T-helper 17 cell (primary cell): ENCODE results near the gene SPG11. TPM values are rescaled to one million over a fixed set of nuclear protein-coding genes. Genes with fewer than 3 reads are reported as not detected.
A peak's percentile ranks its signal among the peaks of the same experiment; 100 is the strongest.
"Not testable (repeated sequence)": the region's sequence is repeated elsewhere in the genome, so short reads cannot be mapped to it uniquely, and the experiment has no call there.

Experiments used
- ATAC-seq: fragments of 150-1000 bp; cut with Tn5 transposase; 2 replicates; pipeline ENCODE4 v1.10.0; 2021; ENCODE audit warnings: mild to moderate bottlenecking, moderate library complexity
- DNase-seq, 3 donors: peaks; one replicate each; pipeline versions ENCODE4 v3.0.0 to v3.0.0-alpha.2; 2020 to 2021
- H3K9me3 ChIP-seq: one replicate; pipeline ENCODE4 v1.7.0; 2013; ENCODE audit warnings: low read length, mild to moderate bottlenecking; ENCODE audit not compliant: control insufficient read depth, poor library complexity, severe bottlenecking
- H3K27ac Mint-ChIP-seq: one replicate; pipeline ENCODE4 v1.8.0; 2022; ENCODE audit warnings: mild to moderate bottlenecking, moderate library complexity, mixed read lengths
- H3K27me3 Mint-ChIP-seq: one replicate; pipeline ENCODE4 v1.8.0; 2022; ENCODE audit warnings: mixed read lengths
- H3K36me3 Mint-ChIP-seq: one replicate; pipeline ENCODE4 v1.8.0; 2022; ENCODE audit warnings: low read depth, mixed read lengths
- H3K4me1 Mint-ChIP-seq: one replicate; pipeline ENCODE4 v1.8.0; 2022; ENCODE audit warnings: mild to moderate bottlenecking, mixed read lengths
- H3K4me3 Mint-ChIP-seq: one replicate; pipeline ENCODE4 v1.8.0; 2022; ENCODE audit warnings: mild to moderate bottlenecking, moderate library complexity, mixed read lengths
- total RNA-seq, 4 donors: library from RNA in 2 of 4; stranded (reverse) in 2 of 4; gene quantifications; one replicate each; pipeline ENCODE4 v1.2.3 and lab custom pipeline; 2022 to 2026

SPG11 gene
- total RNA-seq (10 to 100 TPM; 71.0 to 76.4 TPM), total RNA-seq (lab: John Stamatoyannopoulos, UW) (139 to 154 reads per million in 2 donors)

DNA sequence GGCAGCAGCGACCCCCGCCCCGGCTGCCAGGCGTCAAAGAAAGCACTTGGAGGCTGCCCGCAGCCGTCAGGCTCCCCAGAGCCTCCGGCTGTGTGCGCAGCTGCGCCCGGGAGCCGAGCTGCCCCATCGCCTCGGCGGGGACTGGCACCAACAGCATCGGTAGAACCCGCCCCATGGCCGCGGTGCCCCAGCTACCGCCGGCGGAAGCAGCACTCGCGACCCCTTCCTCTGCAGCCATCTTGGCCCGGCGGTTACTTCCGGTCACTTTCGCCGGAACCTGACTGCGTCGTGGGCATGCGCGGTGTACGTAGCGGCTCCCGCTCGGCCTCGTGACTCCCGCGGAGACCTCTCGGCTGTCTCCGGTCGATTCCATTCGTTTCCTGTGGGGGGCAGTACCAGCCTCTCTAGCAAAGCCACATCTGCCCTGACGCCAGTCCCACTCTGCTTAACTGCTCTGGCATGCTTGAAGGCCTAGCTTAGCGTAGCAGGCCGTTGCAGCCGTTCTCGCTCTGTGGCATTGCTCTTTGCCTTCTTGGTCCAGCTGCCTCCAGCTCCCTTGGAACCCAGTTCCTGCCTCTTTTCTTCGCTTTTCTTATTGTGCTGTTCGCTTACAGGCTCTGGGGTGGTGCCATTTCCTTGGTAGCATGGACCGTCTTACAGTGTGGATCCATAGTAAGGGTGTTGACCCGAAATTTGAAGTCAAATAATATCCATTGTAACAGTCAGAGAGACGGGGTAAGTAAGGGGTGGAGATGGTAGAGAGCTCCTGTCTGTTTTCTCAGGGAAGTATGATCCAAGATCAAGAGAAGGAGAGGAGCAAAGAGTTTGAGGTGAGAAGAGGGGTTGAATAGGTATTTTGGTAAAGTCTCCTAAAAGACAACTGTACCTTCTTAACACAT is at the start of gene SPG11:
Gene SPG11 (minus strand): TSS at position 253 of the 899 bp plus-strand sequence. CDS start 15 bp downstream, at position 238.
- Mint-ChIP-seq H3K27me3 (no peaks in the 10 kb centered on the region), H3K27ac (peak within 1 kb of the TSS; percentile 99), H3K36me3 (peaks cover 2% of the 10 kb centered on the region), H3K4me1 (peaks cover 54% of the 10 kb centered on the region), H3K4me3 (peak within 1 kb of the TSS; percentile 95)
- H3K9me3 ChIP-seq = no peaks in the 10 kb centered on the region
- peak; percentile 84 for ATAC-seq
- peak; percentile 82 to 91 (median 89) for DNase-seq

DNA sequence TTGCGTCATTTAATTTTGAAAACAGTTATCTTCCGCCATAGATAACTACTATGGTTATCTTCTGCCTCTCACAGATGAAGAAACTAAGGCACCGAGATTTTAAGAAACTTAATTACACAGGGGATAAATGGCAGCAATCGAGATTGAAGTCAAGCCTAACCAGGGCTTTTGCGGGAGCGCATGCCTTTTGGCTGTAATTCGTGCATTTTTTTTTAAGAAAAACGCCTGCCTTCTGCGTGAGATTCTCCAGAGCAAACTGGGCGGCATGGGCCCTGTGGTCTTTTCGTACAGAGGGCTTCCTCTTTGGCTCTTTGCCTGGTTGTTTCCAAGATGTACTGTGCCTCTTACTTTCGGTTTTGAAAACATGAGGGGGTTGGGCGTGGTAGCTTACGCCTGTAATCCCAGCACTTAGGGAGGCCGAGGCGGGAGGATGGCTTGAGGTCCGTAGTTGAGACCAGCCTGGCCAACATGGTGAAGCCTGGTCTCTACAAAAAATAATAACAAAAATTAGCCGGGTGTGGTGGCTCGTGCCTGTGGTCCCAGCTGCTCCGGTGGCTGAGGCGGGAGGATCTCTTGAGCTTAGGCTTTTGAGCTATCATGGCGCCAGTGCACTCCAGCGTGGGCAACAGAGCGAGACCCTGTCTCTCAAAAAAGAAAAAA is 49.0 kb upstream of the SPG11 start:
- peak; percentile 22 to 40 (median 40) for DNase-seq
- Mint-ChIP-seq H3K4me1 (peaks cover 61% of the 10 kb centered on the region), H3K27me3 (no peaks in the 10 kb centered on the region), H3K36me3 (peaks cover 33% of the 10 kb centered on the region), H3K4me3 (peak overlapping the region; percentile 98), H3K27ac (peak overlapping the region; percentile 100)
- peak; percentile 29 for ATAC-seq
- H3K9me3 ChIP-seq = no peaks in the 10 kb centered on the region

DNA sequence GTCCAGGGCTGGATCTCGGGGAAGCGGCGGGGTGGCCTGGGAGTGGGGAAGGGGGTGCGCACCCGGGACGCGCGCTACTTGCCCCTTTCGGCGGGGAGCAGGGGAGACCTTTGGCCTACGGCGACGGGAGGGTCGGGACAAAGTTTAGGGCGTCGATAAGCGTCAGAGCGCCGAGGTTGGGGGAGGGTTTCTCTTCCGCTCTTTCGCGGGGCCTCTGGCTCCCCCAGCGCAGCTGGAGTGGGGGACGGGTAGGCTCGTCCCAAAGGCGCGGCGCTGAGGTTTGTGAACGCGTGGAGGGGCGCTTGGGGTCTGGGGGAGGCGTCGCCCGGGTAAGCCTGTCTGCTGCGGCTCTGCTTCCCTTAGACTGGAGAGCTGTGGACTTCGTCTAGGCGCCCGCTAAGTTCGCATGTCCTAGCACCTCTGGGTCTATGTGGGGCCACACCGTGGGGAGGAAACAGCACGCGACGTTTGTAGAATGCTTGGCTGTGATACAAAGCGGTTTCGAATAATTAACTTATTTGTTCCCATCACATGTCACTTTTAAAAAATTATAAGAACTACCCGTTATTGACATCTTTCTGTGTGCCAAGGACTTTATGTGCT is 48.4 kb upstream of the SPG11 start:
- Mint-ChIP-seq H3K27ac (peak overlapping the region; percentile 100), H3K27me3 (no peaks in the 10 kb centered on the region), H3K4me1 (peaks cover 56% of the 10 kb centered on the region), H3K36me3 (peaks cover 32% of the 10 kb centered on the region), H3K4me3 (peak overlapping the region; percentile 98)
- DNase-seq = peak; percentile 43 to 53 (median 49)
- ATAC-seq = peak; percentile 13
- no peaks in the 10 kb centered on the region for H3K9me3 ChIP-seq

DNA sequence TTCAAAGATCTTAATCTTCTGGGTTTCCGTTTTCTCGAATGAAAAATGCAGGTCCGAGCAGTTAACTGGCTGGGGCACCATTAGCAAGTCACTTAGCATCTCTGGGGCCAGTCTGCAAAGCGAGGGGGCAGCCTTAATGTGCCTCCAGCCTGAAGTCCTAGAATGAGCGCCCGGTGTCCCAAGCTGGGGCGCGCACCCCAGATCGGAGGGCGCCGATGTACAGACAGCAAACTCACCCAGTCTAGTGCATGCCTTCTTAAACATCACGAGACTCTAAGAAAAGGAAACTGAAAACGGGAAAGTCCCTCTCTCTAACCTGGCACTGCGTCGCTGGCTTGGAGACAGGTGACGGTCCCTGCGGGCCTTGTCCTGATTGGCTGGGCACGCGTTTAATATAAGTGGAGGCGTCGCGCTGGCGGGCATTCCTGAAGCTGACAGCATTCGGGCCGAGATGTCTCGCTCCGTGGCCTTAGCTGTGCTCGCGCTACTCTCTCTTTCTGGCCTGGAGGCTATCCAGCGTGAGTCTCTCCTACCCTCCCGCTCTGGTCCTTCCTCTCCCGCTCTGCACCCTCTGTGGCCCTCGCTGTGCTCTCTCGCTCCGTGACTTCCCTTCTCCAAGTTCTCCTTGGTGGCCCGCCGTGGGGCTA is 47.8 kb upstream of the SPG11 start, which contains the start of the genes B2M and PATL2:
Gene B2M (plus strand): TSS at position 422 of the 647 bp plus-strand sequence. CDS start 30 bp downstream, at position 452.
Gene PATL2 (minus strand): TSS at position 228 of the 647 bp plus-strand sequence. CDS start 34,833 bp downstream, outside the sequence.
- Mint-ChIP-seq H3K4me1 (peaks cover 50% of the 10 kb centered on the region), H3K27ac (peak within 1 kb of the TSS; percentile 100), H3K27me3 (no peaks in the 10 kb centered on the region), H3K36me3 (peaks cover 31% of the 10 kb centered on the region), H3K4me3 (peak within 1 kb of the TSS; percentile 98)
- peak; percentile 82 for ATAC-seq
- no peaks in the 10 kb centered on the region for H3K9me3 ChIP-seq
- peak; percentile 82 to 95 (median 92) for DNase-seq

DNA sequence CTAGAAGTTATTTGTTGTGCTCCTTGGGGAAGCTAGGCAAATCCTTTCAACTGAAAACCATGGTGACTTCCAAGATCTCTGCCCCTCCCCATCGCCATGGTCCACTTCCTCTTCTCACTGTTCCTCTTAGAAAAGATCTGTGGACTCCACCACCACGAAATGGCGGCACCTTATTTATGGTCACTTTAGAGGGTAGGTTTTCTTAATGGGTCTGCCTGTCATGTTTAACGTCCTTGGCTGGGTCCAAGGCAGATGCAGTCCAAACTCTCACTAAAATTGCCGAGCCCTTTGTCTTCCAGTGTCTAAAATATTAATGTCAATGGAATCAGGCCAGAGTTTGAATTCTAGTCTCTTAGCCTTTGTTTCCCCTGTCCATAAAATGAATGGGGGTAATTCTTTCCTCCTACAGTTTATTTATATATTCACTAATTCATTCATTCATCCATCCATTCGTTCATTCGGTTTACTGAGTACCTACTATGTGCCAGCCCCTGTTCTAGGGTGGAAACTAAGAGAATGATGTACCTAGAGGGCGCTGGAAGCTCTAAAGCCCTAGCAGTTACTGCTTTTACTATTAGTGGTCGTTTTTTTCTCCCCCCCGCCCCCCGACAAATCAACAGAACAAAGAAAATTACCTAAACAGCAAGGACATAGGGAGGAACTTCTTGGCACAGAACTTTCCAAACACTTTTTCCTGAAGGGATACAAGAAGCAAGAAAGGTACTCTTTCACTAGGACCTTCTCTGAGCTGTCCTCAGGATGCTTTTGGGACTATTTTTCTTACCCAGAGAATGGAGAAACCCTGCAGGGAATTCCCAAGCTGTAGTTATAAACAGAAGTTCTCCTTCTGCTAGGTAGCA is 47.0 kb upstream of the SPG11 start:
- ATAC-seq (peak; percentile 35), DNase-seq (no peak)
- Mint-ChIP-seq H3K4me1 (peaks cover 42% of the 10 kb centered on the region), H3K36me3 (peaks cover 29% of the 10 kb centered on the region), H3K4me3 (peak overlapping the region; percentile 98), H3K27ac (peak overlapping the region; percentile 100), H3K27me3 (no peaks in the 10 kb centered on the region)
- no peaks in the 10 kb centered on the region for H3K9me3 ChIP-seq

DNA sequence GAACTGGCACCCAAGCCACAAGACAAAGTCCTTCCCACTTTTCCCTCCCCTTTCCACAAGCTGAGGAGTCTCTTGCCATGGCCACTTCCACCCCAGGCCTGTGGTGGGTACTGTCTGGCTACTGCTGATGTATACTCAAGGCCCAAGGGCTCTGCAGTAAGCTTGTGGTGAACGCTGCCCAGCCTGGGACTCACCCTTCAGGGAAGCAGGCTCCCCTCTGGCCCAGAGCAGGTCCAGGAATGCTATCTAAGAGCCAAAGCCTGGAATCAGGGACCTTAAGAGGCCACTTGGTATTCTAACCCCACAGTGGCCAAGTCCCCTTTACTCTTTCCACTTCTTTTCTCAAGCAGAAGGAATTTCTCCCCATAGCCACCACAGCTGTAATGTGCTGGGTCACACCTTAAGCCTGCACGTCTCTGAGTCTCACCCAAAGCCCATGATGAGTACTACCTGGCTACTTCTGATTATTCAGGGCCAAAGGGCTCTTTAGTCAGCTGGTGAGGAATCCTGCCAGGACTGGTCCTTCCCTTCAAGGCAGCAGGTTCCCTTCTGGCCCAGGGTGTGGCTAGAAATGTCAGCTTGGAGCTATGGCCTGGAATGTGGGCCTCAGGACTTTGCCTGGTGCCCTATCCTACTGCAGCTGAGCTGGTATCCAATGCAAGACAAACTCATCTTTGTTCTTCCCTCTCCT is 43.6 kb upstream of the SPG11 start:
- DNase-seq = no peak
- no peak for ATAC-seq

DNA sequence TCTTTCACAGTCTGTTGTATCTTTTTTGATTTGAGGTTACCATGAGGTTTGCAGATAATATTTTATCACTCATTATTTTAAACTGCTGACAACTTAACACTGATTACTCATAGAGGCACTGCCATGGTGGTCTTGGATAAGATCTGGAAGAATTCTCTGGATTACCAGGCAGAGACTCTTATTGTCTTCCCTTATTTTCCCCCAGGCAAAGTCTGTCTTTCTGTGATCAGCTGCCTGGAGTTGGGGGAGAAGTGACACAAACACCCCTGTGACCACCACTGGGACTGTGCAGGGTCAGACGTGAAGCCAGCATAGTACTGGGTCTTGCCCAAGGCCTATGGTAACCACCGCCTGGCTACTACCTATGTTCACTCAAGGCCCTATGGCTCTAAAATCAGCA is 42.9 kb upstream of the SPG11 start:
- DNase-seq (no peak), ATAC-seq (no peak)
- H3K9me3 ChIP-seq = no peaks in the 10 kb centered on the region
- H3K27me3 Mint-ChIP-seq = no peaks in the 10 kb centered on the region
- peaks cover 16% of the 10 kb centered on the region for H3K4me1 Mint-ChIP-seq
- no peak overlapping the region for H3K4me3 Mint-ChIP-seq
- H3K36me3 Mint-ChIP-seq = peaks cover 7% of the 10 kb centered on the region
- peak overlapping the region; percentile 45 for H3K27ac Mint-ChIP-seq

More for the DNA sequence above, 43.6 kb upstream of the SPG11 start:
- Mint-ChIP-seq H3K27ac (peak overlapping the region; percentile 45), H3K4me3 (no peak overlapping the region), H3K36me3 (peaks cover 9% of the 10 kb centered on the region), H3K4me1 (peaks cover 20% of the 10 kb centered on the region), H3K27me3 (no peaks in the 10 kb centered on the region)
- no peaks in the 10 kb centered on the region for H3K9me3 ChIP-seq

GRCh38 chr15:44705986-44706385 is 42.5 kb upstream of the SPG11 start:
- H3K9me3 ChIP-seq = no peaks in the 10 kb centered on the region
- Mint-ChIP-seq H3K27ac (peak overlapping the region; percentile 45), H3K27me3 (no peaks in the 10 kb centered on the region), H3K36me3 (peaks cover 3% of the 10 kb centered on the region), H3K4me3 (no peak overlapping the region), H3K4me1 (peaks cover 12% of the 10 kb centered on the region)
- ATAC-seq (no peak), DNase-seq (no peak)

DNA sequence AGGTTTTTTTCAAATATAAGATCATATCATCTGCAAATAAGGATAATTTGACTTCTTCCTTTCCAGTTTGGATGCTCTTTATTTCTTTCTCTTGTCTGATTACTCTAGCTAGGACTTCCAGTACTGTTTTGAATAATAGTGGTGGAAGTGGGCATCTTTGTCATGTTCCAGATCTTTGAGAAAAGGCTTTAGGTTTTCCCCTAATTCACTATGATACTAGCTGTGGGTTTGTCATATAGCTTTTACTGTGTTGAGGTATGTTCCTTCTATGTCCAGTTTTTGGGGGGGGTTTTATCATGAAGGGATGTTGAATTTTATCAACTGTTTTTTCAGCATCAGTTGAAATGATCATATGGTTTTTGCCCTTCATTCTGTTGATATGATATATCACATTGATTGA is 37.2 kb upstream of the SPG11 start:
- not testable (repeated sequence) for H3K4me3 Mint-ChIP-seq, H3K9me3 ChIP-seq, H3K27ac Mint-ChIP-seq, H3K27me3 Mint-ChIP-seq, DNase-seq, ATAC-seq, H3K36me3 Mint-ChIP-seq
- peaks cover 12% of the 10 kb centered on the region for H3K4me1 Mint-ChIP-seq

- H3K9me3 ChIP-seq = no peaks in the 10 kb centered on the region
- Mint-ChIP-seq H3K4me1 (peaks cover 15% of the 10 kb centered on the region), H3K4me3 (no peak overlapping the region), H3K27ac (no peak overlapping the region), H3K36me3 (peaks cover 5% of the 10 kb centered on the region), H3K27me3 (no peaks in the 10 kb centered on the region)
- ATAC-seq = no peak
- no peak for DNase-seq
Measured at GRCh38 chr15:44698641-44699040, 35.2 kb upstream of the SPG11 start.

DNA sequence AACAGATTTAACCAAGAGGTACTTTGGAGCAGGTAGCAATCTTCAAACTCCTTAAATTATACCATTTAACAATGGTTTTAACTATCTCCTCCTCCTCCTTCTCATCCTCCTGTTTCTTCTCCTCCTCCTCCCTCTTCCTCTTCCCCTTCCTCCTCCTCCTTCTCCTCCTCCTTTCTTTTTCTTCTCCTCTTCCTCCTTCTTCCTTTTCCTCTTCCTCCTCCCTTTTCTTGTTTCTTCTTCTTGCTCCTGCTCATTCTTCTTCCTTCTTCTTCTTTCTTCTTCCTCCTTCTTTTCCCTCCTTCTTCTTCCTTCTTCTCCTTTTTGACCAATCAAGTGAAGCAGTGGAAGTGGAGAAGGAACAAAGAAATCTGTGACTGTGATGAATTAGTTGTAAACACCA is 33.6 kb upstream of the SPG11 start:
- H3K9me3 ChIP-seq = no peaks in the 10 kb centered on the region
- H3K27ac Mint-ChIP-seq = peak overlapping the region; percentile 0
- no peaks in the 10 kb centered on the region for H3K27me3 Mint-ChIP-seq
- H3K4me1 Mint-ChIP-seq = peaks cover 15% of the 10 kb centered on the region
- DNase-seq (no peak), ATAC-seq (no peak)
- H3K36me3 Mint-ChIP-seq = peaks cover 5% of the 10 kb centered on the region
- H3K4me3 Mint-ChIP-seq = no peak overlapping the region
